HG03575 (cell line): Measurements from ENCODE around the gene EHMT2.
"Not testable (repeated sequence)": the region's sequence is repeated elsewhere in the genome, so short reads cannot be mapped to it uniquely, and the experiment has no call there.

Experiments
- ATAC-seq: cut with Tn5 transposase; IDR thresholded peaks from one replicate; pipeline ENCODE4 v1.9.1; 2021; ENCODE audit not compliant: unreplicated experiment, insufficient number of reproducible peaks, low FRiP score; ENCODE audit errors: extremely low read depth

The EHMT2 gene

DNA sequence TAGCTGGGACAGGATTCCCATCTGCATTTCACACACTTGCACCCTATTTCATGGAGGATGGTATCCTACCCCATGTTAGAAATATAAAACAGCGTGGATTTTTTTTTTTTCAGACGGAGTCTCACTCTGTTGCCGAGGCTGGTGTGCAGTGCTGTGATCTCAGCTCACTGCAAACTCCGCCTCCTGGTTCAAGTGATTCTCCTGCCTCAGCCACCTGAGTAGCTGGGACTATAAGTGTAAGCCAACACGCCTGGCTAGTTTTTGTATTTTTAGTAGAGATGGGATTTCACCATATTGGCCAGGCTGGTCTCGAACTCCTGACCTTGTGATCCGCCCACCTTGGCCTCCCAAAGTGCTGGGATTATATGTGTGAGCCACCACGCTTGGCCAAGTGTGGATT lies 39.7 kb downstream of the EHMT2 start:
- not testable (repeated sequence) for ATAC-seq

- not testable (repeated sequence) for ATAC-seq
Observed at GRCh38 chr6:31851980-31852718, 45.3 kb downstream of the EHMT2 start.

GRCh38 chr6:31851485-31851832 lies 46.0 kb downstream of the EHMT2 start:
- ATAC-seq, result no peak

DNA sequence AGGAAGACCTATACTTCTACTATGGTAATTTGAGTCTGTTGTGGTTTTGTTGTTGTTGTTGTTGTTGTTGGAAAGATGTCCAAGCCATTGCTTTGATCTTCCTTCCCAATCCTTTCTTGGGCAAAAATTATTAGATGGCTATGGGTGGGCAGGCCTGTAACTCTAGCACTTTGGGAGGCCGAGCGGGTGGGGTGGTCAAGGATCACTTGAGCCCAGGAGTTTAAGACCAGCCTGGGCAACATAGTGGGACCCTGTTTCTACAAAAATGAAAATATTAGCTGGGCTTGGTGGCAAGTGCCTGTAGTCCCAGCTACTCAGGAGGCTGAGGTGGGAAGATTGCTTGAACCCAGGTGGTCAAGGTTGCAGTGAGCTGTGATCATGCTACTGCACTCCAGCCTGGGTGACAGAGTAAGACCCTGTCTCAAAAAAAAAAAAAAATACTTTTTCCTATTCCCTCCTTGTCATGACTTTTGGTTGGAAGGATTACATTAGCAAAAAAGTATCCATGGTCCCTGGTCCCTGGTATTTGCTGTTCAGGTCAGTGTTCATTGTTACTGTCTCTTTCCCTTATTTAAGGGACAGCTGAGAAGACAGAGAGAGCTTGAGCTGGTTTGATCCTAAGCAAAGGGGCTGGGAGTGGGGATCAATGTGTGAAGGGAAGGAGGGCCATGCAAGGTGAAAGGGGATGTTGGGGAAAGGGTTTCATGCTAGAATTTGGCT lies 46.6 kb downstream of the EHMT2 start:
- no peak for ATAC-seq

DNA sequence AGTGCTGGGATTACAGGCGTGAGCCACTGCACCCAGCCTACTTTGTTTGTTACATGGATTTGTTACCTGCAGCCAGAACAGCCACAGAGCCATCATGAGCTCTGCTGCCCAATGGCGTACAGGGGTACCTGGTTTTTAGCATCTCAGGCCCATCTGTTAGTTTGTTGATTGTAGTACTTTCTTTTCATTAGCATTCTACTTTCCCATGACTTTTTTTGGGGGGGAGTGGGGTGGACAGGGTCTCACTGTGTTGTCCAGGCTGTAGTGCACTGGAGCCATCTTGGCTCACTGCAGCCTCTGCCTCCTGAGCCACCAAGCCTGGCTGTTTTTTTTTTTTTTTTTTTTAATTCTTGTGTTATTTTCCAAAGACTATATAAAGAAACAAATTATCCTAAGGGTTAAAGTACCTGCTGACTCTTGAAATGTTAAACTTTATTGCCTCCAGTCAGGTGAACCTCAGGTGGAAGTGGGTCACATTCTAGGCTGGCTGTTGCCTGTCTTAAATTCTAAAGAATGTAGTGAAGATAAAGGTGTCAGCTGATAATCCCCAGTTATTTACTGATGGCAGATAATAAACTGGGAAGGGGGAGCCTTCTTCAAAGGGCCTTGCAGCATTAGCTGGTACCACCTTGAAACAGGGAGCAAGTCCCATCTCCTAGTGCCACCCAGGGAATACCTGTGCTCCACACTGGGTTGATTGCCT lies 50.1 kb downstream of the EHMT2 start:
- no peak for ATAC-seq

- no peak for ATAC-seq
Observed at GRCh38 chr6:31844507-31844906, 53.0 kb downstream of the EHMT2 start.

- ATAC-seq, result no peak
Observed at GRCh38 chr6:31842053-31842452, 55.4 kb downstream of the EHMT2 start.

- ATAC-seq, result not testable (repeated sequence)
Observed at GRCh38 chr6:31839779-31840126, 57.7 kb downstream of the EHMT2 start.

GRCh38 chr6:31838968-31839367 lies 58.5 kb downstream of the EHMT2 start:
- no peak for ATAC-seq

GRCh38 chr6:31838114-31838553 lies 59.4 kb downstream of the EHMT2 start:
- not testable (repeated sequence) for ATAC-seq

- ATAC-seq, result no peak
Observed at GRCh38 chr6:31837369-31838113, 60.0 kb downstream of the EHMT2 start.

GRCh38 chr6:31836474-31837368 lies 60.8 kb downstream of the EHMT2 start:
- no peak for ATAC-seq

- no peak for ATAC-seq
Observed at GRCh38 chr6:31836047-31836473, 61.4 kb downstream of the EHMT2 start.

DNA sequence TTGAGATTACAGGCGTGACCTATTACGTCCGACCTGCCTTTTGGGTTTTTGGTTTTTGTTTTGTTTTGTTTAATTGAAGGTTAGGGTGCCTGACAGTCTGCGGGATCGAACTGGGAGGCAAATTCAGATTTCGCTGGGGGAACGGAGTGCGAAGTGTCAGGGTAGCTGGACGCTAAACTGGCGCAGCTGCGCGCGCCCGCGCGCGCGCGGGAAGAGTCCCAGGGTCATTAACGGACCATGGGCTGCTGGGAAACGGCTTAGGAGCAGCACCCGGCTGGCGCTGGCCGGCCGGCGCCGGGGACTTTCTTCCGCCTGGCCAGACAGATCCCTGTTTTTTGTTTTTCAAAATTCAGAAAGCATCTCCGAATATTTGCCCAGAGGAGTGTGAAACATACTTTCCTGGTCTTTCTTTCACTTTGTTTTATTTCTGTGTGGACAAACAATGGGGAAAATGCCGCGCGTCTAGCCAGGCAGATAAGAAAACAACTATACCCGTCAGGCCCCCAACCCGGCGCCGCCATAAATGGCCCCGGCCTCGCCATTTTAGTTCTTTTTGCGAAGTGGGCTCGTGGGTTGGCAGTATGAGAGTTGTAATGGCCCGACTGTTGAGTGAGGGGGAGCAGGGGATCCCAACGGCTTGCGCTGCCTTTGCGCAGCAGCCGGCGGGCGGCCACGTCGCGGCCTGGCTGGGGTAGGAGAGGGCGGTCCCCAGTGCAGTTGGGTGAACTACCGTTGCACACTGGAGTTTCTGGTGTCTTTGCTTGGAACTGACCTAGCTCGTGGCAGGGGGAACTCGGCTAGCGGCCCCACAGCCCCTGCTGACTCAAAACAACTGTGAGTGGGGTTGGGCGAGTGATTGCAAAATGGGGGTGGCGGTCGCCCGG lies 62.9 kb downstream of the EHMT2 start:
- ATAC-seq, result no peak

- no peak for ATAC-seq
Observed at GRCh38 chr6:31831350-31832215, 65.9 kb downstream of the EHMT2 start.

DNA sequence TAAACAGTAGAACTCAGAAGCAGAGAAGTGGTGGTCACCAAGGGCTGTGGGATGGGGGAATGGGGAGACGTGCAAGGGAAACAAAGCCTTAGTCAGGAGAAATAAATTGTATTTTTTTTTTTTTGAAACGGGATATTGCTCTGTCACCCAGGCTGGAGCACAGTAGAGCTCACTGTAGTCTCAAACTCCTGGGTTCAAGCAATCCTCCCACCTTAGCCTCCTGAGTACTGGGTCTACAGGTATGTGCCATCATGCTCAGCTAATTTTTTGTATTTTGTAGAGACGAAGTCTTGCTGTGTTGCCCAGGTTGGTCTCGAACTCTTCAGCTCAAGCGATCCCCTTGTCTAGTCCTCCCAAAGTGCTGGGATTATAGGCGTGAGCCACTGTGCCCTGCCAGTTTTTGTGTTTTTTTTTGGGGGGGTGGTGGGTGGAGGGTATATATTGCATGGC lies 66.6 kb downstream of the EHMT2 start:
- ATAC-seq, result no peak
